Vagina (tissue), 2 donors: ENCODE results near the gene TGFBR3.

ENCODE experiments used
- CTCF ChIP-seq, 3 experiments: fragments of 450-650 bp in 2 of 3; fragments of 200-600 bp in 1 of 3; sonication (generic) in 1 of 3; IDR thresholded peaks; one replicate each; pipeline ENCODE4 v1.5.1; 2017 to 2019; ENCODE audit warnings: antibody characterized with exemption in 3 of 3, mild to moderate bottlenecking in 2 of 3, moderate library complexity in 2 of 3
- POLR2AphosphoS5 ChIP-seq, 2 donors: sonication (generic); formaldehyde crosslinking; IDR thresholded peaks; one replicate each; pipeline ENCODE4 v1.9.0; 2017; ENCODE audit warnings: antibody characterized with exemption in 2 of 2, mild to moderate bottlenecking in 2 of 2, low read depth in 1 of 2; ENCODE audit not compliant: insufficient read depth in 1 of 2

DNA sequence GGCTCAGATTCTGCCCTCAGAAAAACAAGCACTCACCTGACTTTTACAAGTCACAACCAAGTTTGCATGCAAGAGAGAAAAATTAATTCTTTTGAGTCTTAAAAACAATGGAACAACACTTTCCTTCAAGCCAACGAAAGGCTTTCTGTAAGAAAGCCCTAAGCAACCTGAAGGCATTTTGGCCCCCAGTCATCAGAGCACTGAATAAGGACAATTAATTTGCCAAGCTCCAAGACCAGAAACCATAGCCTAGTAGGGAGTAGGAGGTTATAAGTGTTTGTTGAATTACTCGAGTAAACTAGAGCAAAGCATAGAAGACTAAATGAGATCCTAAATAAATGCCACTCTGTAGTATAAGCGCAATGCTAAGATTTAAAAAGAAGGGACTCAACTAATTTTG, 4.7 kb downstream of the TGFBR3 start:
- no peak for TF ChIP-seq CTCF (IDR thresholded peaks at IDR 0.05)
- TF ChIP-seq POLR2AphosphoS5 (IDR thresholded peaks at IDR 0.05; ENCODE audit: insufficient read depth in 1 of 2, low read depth in 1 of 2): no peak
